HL-60/S4 treated with retinoic acid at 250 ng/mL for 4 days and 3 days (cell line): Measurements from ENCODE around the gene CDHR2.

Experiments
- in situ Hi-C: fragments of 300-500 bp; cut with MboI; formaldehyde crosslinking; loops from 2 replicates; pipeline ENCODE4 v1.7.0; 2022; ENCODE audit warnings: low sequenced_read_pairs

CDHR2 gene

DNA sequence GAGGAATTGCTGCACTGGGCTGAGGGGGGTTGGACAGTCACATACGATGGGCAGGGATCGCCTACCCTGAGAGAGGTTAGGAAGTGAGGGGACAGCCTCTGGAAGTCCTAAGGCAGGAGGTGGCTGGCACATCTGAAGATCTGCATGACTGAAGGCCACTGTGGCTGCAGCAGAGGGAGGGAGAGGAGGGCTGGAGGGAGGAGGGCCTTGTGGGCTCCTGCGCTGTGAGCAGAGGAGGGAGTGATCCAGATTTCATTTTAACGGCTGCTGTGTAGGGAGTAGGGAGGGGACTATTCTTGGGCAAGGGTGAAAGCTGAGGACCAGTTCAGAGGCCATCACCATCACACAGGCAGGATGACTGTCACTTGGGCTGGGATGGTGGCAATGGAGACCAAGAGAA is 88.4 kb downstream of the CDHR2 start:
- in situ Hi-C loops, result no loop called here

DNA sequence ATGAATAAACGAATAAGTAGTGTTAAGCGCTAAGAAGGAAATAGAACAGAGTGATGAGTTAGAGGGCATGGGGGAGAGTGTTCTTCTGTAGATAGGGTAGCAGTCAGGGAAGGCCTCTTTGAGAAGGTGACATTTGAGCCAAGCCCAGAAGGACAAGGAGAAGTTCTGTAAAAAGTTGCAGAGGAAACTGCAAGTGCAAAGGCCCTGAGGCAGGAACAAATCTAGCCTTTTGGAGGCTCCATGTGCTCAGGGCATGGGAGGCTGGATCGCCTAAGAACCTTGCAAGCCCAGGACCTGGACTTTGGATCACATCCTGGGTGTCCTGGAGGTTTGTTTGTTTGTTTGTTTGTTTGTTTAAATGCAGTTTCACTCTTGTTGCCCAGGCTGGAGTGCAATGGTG is 89.3 kb downstream of the CDHR2 start:
- in situ Hi-C loops, result no loop called here

DNA sequence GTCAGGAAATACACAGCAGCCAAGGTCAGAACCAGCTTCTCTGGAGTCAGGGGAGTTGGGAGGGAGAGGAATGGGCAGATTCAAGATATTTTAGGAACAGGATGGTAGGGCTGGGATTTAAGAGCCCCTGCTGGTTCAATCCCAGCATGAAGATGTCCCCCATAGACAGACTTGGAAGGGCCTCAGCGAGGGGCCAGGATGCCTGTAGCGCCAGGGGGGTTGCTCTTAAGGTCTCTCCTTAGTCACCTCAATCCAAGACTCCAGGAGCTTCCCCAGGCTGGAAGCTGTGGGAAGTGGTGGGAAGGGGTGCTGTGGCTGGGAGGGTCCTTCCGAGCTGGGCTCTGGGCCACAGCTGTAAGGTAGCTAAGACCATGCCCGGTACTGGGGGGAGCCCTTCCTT is 90.1 kb downstream of the CDHR2 start:
- in situ Hi-C loops, result no loop called here

DNA sequence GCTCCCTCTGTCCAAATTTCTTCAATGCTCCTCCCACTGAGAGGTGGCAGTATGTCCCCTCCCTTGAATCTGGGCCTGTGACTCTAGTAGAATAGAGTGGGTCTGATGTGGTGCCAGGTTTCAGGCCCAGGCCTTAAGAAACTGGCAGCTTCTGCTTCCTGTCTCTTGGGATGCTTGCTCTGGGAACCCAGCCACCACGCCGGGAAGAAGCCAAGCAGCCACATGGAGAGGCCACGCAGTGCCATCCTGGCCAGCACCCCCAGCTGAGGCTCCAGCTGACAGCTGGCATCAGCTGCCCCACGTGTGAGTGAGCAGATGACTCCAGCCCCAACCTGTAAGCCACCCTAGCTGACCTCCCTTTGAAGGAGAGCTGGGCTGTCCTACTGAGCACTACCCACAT is 90.8 kb downstream of the CDHR2 start:
- in situ Hi-C loops, result no loop called here

DNA sequence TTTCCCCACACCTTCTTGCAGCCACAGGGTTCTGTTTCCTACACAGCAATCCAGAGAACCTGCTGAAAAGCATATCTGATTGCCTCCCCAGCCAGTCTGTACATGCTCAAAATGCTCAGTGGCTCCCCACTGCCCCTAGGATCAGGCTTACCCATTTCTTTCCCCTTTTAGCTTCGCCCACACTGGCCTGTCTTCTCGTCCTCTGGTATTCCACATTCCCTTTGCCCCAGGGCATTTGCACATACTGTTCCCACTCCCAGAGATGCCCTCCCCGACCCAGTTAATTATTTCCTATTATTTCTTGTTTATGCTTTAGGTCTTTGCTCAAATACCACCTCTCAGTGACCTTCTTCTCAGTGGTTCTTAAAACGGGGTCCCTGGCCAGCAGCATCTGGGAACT is 91.5 kb downstream of the CDHR2 start:
- in situ Hi-C loops, result no loop called here

DNA sequence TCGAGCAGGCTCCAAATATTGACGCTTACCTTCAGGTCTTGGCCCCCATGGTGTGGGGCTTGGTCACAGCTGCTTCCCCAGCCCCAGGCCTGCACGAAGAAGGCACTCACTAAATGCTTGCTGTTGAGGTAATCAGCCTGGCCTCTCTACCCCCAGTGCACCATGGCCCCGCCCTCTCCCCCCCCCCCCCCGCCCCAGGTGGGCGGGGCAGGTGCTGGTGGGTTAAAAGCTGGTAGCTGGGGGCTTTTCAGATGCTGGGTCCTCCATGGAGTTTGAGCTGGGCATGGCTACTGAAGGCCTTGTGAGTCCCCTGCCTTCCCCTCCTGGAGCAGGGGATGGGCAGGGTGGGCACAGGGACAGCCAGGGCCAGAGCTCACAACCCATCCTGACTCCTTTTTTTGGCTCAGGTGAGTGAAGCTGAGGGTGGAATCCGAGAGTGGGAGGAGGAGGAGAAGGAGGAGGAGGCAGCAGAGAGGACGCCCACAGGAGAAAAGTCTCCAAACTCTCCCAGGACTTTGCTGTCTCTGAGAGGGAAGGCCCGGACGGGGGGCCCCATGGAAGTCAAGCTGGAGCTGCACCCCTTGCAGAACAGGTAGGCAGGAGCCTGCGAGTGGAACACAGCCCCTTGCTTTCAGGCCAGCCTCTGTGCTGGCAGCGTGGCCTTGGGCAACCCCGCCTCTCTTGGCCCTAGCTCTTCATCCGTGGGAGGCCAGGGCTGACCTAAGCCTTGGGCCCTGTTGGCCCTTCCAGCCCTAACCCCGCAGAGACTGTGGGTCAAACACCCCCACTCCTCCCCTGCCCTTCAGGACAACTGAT is 93.7 kb downstream of the CDHR2 start:
- in situ Hi-C loops, result no loop called here

DNA sequence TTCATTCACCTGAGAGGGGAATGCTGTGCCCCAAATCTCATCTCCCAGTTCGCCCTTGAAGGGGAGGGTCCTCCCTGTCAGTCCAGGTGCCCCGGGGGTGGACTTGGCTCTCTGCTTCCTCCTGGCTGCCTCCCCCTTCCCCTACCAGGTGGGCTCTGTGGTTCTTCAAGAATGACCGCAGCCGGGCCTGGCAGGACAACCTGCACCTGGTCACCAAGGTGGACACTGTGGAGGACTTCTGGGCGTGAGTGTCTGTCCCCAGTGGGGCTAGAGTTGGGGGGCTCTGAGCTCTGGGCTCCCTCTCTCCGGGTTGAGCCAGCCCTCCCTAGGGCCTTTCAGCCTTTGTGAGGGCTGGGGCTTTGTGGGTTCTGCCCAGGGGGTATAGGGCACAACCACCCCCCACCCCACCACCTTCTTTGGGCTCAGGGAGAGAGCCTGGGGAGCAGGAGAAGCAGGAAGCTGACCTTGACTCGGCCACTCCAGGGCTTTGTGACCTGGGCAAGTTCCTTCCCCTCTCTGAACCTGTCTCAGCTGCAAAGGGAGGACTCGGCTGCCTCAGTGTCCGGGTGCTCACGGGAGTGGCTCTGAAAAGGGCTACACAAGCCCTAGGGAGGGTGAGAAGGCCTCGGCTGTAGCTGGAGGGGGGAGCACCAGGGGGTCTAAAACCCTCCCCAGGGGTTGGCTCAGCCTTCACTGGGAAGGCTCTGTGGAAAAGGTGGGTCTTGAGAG is 94.5 kb downstream of the CDHR2 start:
- in situ Hi-C loops, result no loop called here

DNA sequence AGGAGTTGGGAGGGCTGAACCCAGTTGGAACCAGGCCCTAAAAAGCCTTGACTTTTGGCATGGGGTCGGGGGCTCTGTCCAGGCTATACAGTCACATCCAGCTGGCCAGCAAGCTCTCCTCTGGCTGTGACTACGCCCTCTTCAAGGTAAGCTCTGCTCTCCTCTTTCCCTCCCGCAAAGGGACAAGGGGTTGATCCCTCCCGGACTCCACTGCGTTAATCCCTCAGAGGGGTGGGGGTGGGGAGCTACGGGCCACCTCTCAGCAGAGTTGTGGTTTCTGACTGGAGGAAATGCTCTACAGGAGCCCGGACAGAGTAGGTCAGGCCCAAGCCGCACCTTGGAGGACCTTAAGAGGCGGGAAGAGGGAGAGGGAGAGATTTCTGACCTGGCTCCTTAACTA is 95.2 kb downstream of the CDHR2 start:
- in situ Hi-C loops, result no loop called here

DNA sequence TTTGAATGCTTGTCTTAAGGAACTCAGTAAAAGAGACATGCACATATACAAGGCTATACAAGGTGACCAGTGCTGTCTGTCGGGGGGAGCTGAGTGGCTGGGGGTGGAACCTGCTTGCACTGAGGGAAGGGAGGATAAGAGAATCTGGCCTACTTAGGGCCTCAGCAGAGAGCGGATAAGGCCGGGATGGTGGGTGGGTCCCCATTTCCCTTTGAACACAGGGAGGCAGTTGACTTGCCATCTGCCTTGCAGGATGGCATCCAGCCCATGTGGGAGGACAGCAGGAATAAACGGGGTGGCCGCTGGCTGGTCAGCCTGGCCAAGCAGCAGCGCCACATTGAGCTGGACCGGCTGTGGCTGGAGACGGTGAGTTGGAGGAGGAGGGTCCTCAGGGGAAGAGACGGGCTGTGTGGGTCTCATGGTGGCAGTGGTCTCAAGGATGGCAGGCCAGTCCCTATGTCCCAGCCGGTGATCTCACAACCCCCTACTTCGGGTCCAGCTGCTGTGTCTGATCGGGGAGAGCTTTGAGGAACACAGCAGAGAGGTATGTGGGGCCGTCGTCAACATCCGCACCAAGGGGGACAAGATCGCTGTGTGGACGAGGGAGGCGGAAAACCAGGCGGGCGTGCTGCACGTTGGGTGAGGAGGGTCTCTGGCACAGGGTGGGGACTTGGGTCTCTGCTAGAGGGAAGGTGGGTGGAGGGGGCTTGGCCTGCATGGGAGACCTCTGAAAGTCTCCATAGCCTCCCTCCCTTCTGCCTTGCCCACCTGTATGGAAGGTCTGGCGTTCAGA is 95.9 kb downstream of the CDHR2 start:
- in situ Hi-C loops, result no loop called here
